ENCODE measurements around the gene CC2D2B.
"Not testable (repeated sequence)": the region's sequence is repeated elsewhere in the genome, so short reads cannot be mapped to it uniquely, and the experiment has no call there.

CC2D2B gene

GRCh38 chr10:95872158-95872711, 35.5 kb upstream of the CC2D2B start:
- Histone ChIP-seq H3K27ac (no peak overlapping the region), H3K36me3 (ENCODE audit: control insufficient read depth, insufficient read depth, low read length) (no peaks in the 10 kb centered on the region), H3K27me3 (ENCODE audit: control insufficient read depth, insufficient read depth, low read length) (no peaks in the 10 kb centered on the region), H2AFZ (no peak overlapping the region), H3K4me2 (ENCODE audit: low read length) (no peak overlapping the region), H3K79me2 (no peaks in the 10 kb centered on the region), H3K4me1 (no peaks in the 10 kb centered on the region), H3K4me3 (ENCODE audit: low read depth, low read length) (no peak overlapping the region), H3K9ac (no peak overlapping the region), H3K9me3 (ENCODE audit: control insufficient read depth, low read length) (no peaks in the 10 kb centered on the region)
- no peak for TF ChIP-seq CTCF (IDR thresholded peaks at IDR 0.05)

GRCh38 chr10:95873139-95873538, 34.6 kb upstream of the CC2D2B start:
- Histone ChIP-seq H3K4me1 (no peaks in the 10 kb centered on the region), H3K27me3 (ENCODE audit: control insufficient read depth, insufficient read depth, low read length) (no peaks in the 10 kb centered on the region), H3K79me2 (no peaks in the 10 kb centered on the region), H3K27ac (no peak overlapping the region), H3K9me3 (ENCODE audit: control insufficient read depth, low read length) (no peaks in the 10 kb centered on the region), H3K4me2 (ENCODE audit: low read length) (no peak overlapping the region), H3K4me3 (ENCODE audit: low read depth, low read length) (no peak overlapping the region), H3K36me3 (ENCODE audit: control insufficient read depth, insufficient read depth, low read length) (no peaks in the 10 kb centered on the region), H3K9ac (no peak overlapping the region), H2AFZ (no peak overlapping the region)
- TF ChIP-seq CTCF (IDR thresholded peaks at IDR 0.05) = no peak

DNA sequence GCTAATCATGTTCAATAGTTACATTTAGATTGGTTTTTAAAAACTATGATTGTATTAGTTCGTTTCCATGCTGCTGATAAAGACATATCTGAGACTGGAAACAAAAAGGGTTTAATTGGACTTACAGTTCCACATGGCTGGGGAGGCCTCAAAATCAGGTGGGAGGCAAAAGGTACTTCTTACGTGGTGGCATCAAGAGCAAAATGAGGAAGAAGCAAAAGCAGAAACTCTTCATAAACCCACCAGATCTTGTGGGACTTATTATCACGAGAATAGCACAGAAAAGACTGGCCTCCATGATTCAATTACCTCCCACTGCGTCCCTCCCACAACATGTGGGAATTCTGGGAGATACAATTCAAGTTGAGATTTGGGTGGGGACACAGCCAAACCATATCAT, 34.1 kb upstream of the CC2D2B start:
- H3K36me3 ChIP-seq (ENCODE audit: control insufficient read depth, insufficient read depth, low read length) = no peaks in the 10 kb centered on the region
- no peak overlapping the region for H3K4me3 ChIP-seq (ENCODE audit: low read depth, low read length)
- no peaks in the 10 kb centered on the region for H3K79me2 ChIP-seq
- H3K4me1 ChIP-seq = no peaks in the 10 kb centered on the region
- H2AFZ ChIP-seq = no peak overlapping the region
- no peaks in the 10 kb centered on the region for H3K27me3 ChIP-seq (ENCODE audit: control insufficient read depth, insufficient read depth, low read length)
- no peak overlapping the region for H3K27ac ChIP-seq
- no peak for TF ChIP-seq CTCF (IDR thresholded peaks at IDR 0.05)
- no peak overlapping the region for H3K9ac ChIP-seq
- H3K9me3 ChIP-seq (ENCODE audit: control insufficient read depth, low read length) = no peaks in the 10 kb centered on the region
- no peak overlapping the region for H3K4me2 ChIP-seq (ENCODE audit: low read length)

DNA sequence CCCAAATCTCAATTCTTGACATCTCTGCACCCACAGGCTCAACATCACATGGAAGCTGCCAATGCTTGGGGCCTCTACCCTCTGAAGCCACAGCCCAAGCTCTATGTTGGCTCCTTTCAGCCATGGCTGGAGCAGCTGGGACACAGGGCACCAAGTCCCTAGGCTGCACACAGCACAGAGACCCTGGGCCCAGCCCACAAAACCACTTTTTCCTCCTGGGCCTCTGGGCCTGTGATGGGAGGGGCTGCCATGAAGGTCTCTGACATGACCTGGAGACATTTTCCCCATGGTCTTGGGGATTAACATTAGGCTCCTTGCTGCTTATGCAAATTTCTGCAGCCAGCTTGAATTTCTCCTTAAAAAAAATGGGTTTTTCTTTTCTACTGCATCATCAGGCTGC, 33.0 kb upstream of the CC2D2B start:
- H3K27me3 ChIP-seq (ENCODE audit: control insufficient read depth, insufficient read depth, low read length); H3K9me3 ChIP-seq (ENCODE audit: control insufficient read depth, low read length); H3K27ac ChIP-seq; H3K4me2 ChIP-seq (ENCODE audit: low read length); H3K4me3 ChIP-seq (ENCODE audit: low read depth, low read length); H3K4me1 ChIP-seq; H3K9ac ChIP-seq; H2AFZ ChIP-seq; H3K36me3 ChIP-seq (ENCODE audit: control insufficient read depth, insufficient read depth, low read length); H3K79me2 ChIP-seq: not testable (repeated sequence)

GRCh38 chr10:95876756-95877155, 31.0 kb upstream of the CC2D2B start:
- no peaks in the 10 kb centered on the region for H3K79me2 ChIP-seq
- no peaks in the 10 kb centered on the region for H3K36me3 ChIP-seq (ENCODE audit: control insufficient read depth, insufficient read depth, low read length)
- no peak overlapping the region for H3K9ac ChIP-seq
- H3K4me2 ChIP-seq (ENCODE audit: low read length) = no peak overlapping the region
- H3K4me1 ChIP-seq = no peaks in the 10 kb centered on the region
- TF ChIP-seq CTCF (IDR thresholded peaks at IDR 0.05) = no peak
- H3K9me3 ChIP-seq (ENCODE audit: control insufficient read depth, low read length) = no peaks in the 10 kb centered on the region
- no peaks in the 10 kb centered on the region for H3K27me3 ChIP-seq (ENCODE audit: control insufficient read depth, insufficient read depth, low read length)
- H2AFZ ChIP-seq = no peak overlapping the region
- H3K4me3 ChIP-seq (ENCODE audit: low read depth, low read length) = no peak overlapping the region
- no peak overlapping the region for H3K27ac ChIP-seq
